HG02884 (cell line): ENCODE results near the gene OCSTAMP.

ENCODE experiments used
- ATAC-seq: cut with Tn5 transposase; IDR thresholded peaks from one replicate; pipeline ENCODE4 v1.9.1; 2021; ENCODE audit warnings: mild to moderate bottlenecking, moderate library complexity; ENCODE audit not compliant: unreplicated experiment

Gene OCSTAMP

GRCh38 chr20:46573788-46574584 lies 23.5 kb upstream of the OCSTAMP start:
- ATAC-seq = no peak

GRCh38 chr20:46573234-46573633 lies 22.8 kb upstream of the OCSTAMP start:
- ATAC-seq = no peak

GRCh38 chr20:46572790-46573189 lies 22.3 kb upstream of the OCSTAMP start:
- ATAC-seq = no peak

GRCh38 chr20:46572153-46572552 lies 21.7 kb upstream of the OCSTAMP start:
- ATAC-seq = no peak

- ATAC-seq = no peak
Measured at GRCh38 chr20:46571418-46571817, 21.0 kb upstream of the OCSTAMP start.

GRCh38 chr20:46570956-46571355 lies 20.5 kb upstream of the OCSTAMP start:
- no peak for ATAC-seq

- no peak for ATAC-seq
Measured at GRCh38 chr20:46569961-46570360, 19.5 kb upstream of the OCSTAMP start.

GRCh38 chr20:46568570-46569129 lies 18.2 kb upstream of the OCSTAMP start:
- no peak for ATAC-seq

GRCh38 chr20:46566125-46566524 lies 15.7 kb upstream of the OCSTAMP start:
- no peak for ATAC-seq

- ATAC-seq = no peak
Measured at GRCh38 chr20:46564241-46564957, 13.9 kb upstream of the OCSTAMP start.

- no peak for ATAC-seq
Measured at GRCh38 chr20:46563860-46564221, 13.4 kb upstream of the OCSTAMP start.

GRCh38 chr20:46563170-46563859 lies 12.9 kb upstream of the OCSTAMP start:
- no peak for ATAC-seq

GRCh38 chr20:46562373-46563169 lies 12.1 kb upstream of the OCSTAMP start:
- no peak for ATAC-seq

- no peak for ATAC-seq
Measured at GRCh38 chr20:46562009-46562372, 11.5 kb upstream of the OCSTAMP start.

- ATAC-seq = no peak
Measured at GRCh38 chr20:46559685-46560440, 9.4 kb upstream of the OCSTAMP start.

- no peak for ATAC-seq
Measured at GRCh38 chr20:46559001-46559400, 8.5 kb upstream of the OCSTAMP start.

GRCh38 chr20:46558511-46558959 lies 8.1 kb upstream of the OCSTAMP start:
- no peak for ATAC-seq

GRCh38 chr20:46557231-46557956 lies 6.9 kb upstream of the OCSTAMP start:
- ATAC-seq = no peak

GRCh38 chr20:46555370-46555956 lies 5.0 kb upstream of the OCSTAMP start:
- no peak for ATAC-seq
